ENCODE data around the gene MAPK9. TPM values are rescaled to one million over a fixed set of nuclear protein-coding genes. Genes with fewer than 3 reads are reported as not detected.
"Not testable (repeated sequence)": the region's sequence is repeated elsewhere in the genome, so short reads cannot be mapped to it uniquely, and the experiment has no call there.

The MAPK9 gene
- total RNA-seq, 3 donors from 2014 or later = 37.4 to 54.1 (median 41.3) TPM

GRCh38 chr5:180304016-180304292 is 12.1 kb upstream of the MAPK9 start:
- TF ChIP-seq, protein P1, sequence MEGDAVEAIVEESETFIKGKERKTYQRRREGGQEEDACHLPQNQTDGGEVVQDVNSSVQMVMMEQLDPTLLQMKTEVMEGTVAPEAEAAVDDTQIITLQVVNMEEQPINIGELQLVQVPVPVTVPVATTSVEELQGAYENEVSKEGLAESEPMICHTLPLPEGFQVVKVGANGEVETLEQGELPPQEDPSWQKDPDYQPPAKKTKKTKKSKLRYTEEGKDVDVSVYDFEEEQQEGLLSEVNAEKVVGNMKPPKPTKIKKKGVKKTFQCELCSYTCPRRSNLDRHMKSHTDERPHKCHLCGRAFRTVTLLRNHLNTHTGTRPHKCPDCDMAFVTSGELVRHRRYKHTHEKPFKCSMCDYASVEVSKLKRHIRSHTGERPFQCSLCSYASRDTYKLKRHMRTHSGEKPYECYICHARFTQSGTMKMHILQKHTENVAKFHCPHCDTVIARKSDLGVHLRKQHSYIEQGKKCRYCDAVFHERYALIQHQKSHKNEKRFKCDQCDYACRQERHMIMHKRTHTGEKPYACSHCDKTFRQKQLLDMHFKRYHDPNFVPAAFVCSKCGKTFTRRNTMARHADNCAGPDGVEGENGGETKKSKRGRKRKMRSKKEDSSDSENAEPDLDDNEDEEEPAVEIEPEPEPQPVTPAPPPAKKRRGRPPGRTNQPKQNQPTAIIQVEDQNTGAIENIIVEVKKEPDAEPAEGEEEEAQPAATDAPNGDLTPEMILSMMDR (IDR thresholded peaks at IDR 0.05) = no peak
- no peaks in the 10 kb centered on the region for H3K9me3 ChIP-seq
- no peak for ATAC-seq
- H3K4me1 ChIP-seq (ENCODE audit: low read depth) = no peaks in the 10 kb centered on the region
- H3K4me3 ChIP-seq = no peak overlapping the region
- no peak for DNase-seq
- H3K36me3 ChIP-seq (ENCODE audit: low read depth) = no peaks in the 10 kb centered on the region
- intact Hi-C loops (cut with DNase I, micrococcal nuclease) = no loop called here

- H3K9me3 ChIP-seq = no peaks in the 10 kb centered on the region
- TF ChIP-seq, protein P1 (IDR thresholded peaks at IDR 0.05) = no peak
- no peaks in the 10 kb centered on the region for H3K36me3 ChIP-seq (ENCODE audit: low read depth)
- H3K4me3 ChIP-seq = no peak overlapping the region
- ATAC-seq (no peak), DNase-seq (no peak)
- no peaks in the 10 kb centered on the region for H3K4me1 ChIP-seq (ENCODE audit: low read depth)
- intact Hi-C loops (cut with DNase I, micrococcal nuclease) = no loop called here
Measured at GRCh38 chr5:180303226-180304015, 11.5 kb upstream of the MAPK9 start.

DNA sequence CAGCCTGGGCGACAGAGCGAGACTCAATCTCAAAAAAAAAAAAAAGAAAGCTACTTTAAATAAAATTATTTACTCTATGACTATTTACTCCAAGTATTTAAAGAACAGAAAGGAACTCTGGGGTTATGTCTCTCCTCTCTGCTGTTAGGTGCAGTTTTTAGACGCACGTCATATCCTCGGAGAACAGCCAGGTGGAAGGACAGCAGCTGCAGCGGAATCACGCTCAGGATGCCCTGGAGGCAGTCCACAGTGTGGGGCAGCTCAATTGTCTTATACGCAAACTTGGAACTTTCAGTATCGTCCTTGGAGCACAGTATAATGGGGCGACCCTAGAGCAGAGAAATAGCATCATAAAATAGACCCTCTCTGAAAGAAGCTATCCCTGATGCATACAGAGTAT is 10.4 kb upstream of the MAPK9 start:
- DNase-seq (no peak), ATAC-seq (no peak)
- H3K9me3 ChIP-seq = no peaks in the 10 kb centered on the region
- H3K36me3 ChIP-seq (ENCODE audit: low read depth) = no peaks in the 10 kb centered on the region
- H3K4me3 ChIP-seq = no peak overlapping the region
- intact Hi-C loops (cut with DNase I, micrococcal nuclease) = no loop called here
- TF ChIP-seq, protein P1 (IDR thresholded peaks at IDR 0.05) = no peak
- no peaks in the 10 kb centered on the region for H3K4me1 ChIP-seq (ENCODE audit: low read depth)

GRCh38 chr5:180301253-180301652 is 9.4 kb upstream of the MAPK9 start:
- no peaks in the 10 kb centered on the region for H3K4me1 ChIP-seq (ENCODE audit: low read depth)
- no peak for ATAC-seq
- TF ChIP-seq, protein P1 (IDR thresholded peaks at IDR 0.05) = no peak
- no peaks in the 10 kb centered on the region for H3K36me3 ChIP-seq (ENCODE audit: low read depth)
- no peaks in the 10 kb centered on the region for H3K9me3 ChIP-seq
- no peak overlapping the region for H3K4me3 ChIP-seq
- DNase-seq = no peak
- intact Hi-C loops (cut with DNase I, micrococcal nuclease) = no loop called here

- TF ChIP-seq, protein P1 (IDR thresholded peaks at IDR 0.05) = no peak
- intact Hi-C loops (cut with DNase I, micrococcal nuclease) = loop anchor here in 1 of 2 donors (10.0 kb wide), 1 partner anchor 165 kb away; no protein-coding TSS in a partner anchor
Measured at GRCh38 chr5:180299526-180299925, 7.6 kb upstream of the MAPK9 start.

GRCh38 chr5:180299014-180299413 is 7.1 kb upstream of the MAPK9 start:
- H3K4me3 ChIP-seq; H3K9me3 ChIP-seq; DNase-seq; H3K36me3 ChIP-seq (ENCODE audit: low read depth); ATAC-seq; H3K4me1 ChIP-seq (ENCODE audit: low read depth): not testable (repeated sequence)
- intact Hi-C loops (cut with DNase I, micrococcal nuclease) = loop anchor here in 1 of 2 donors (10.0 kb wide), 1 partner anchor 166 kb away; no protein-coding TSS in a partner anchor

More at GRCh38 chr5:180299526-180299925, 7.6 kb upstream of the MAPK9 start:
- Histone ChIP-seq H3K4me1 (ENCODE audit: low read depth) (no peaks in the 10 kb centered on the region), H3K9me3 (no peaks in the 10 kb centered on the region), H3K36me3 (ENCODE audit: low read depth) (no peaks in the 10 kb centered on the region), H3K4me3 (no peak overlapping the region)
- DNase-seq (no peak), ATAC-seq (no peak)
